CD8-positive, alpha-beta memory T cell (primary cell): Measurements from ENCODE around the gene SKAP1. TPM values are rescaled to one million over a fixed set of nuclear protein-coding genes. Genes with fewer than 3 reads are reported as not detected.

Source experiments
- CTCF ChIA-PET: fragments of 350-600 bp; sonication (Branson Sonifier 250); formaldehyde crosslinking; loops from one replicate; lab custom pipeline; 2021; ENCODE audit warnings: antibody characterized with exemption; lab: Charles Lee
- POLR2A ChIA-PET: fragments of 350-600 bp; sonication (Branson Sonifier 250); formaldehyde crosslinking; loops from one replicate; lab custom pipeline; 2021; ENCODE audit warnings: antibody characterized with exemption; lab: Charles Lee
- DNase-seq, 5 donors: peaks; one replicate each; pipeline versions ENCODE4 v3.0.0 to v3.0.0-alpha.2; 2020 to 2022; ENCODE audit warnings: mixed read lengths in 1 of 5
- H3K27ac ChIP-seq: one replicate; pipeline ENCODE4 v1.7.0; 2013; ENCODE audit warnings: low read depth, mild to moderate bottlenecking, low read length, moderate library complexity
- H3K27me3 ChIP-seq: 2 replicates; pipeline ENCODE4 v1.7.0; 2013; ENCODE audit warnings: low read length, mild to moderate bottlenecking; ENCODE audit not compliant: insufficient read depth, poor library complexity, severe bottlenecking
- H3K36me3 ChIP-seq: 2 replicates; pipeline ENCODE4 v1.7.0; 2013; ENCODE audit warnings: mild to moderate bottlenecking, low read length, moderate library complexity; ENCODE audit not compliant: insufficient read depth
- H3K4me1 ChIP-seq: 2 replicates; pipeline ENCODE4 v1.7.0; 2013; ENCODE audit warnings: mild to moderate bottlenecking, low read length, moderate library complexity; ENCODE audit not compliant: insufficient read depth
- H3K4me3 ChIP-seq: 2 replicates; pipeline ENCODE4 v1.7.0; 2013; ENCODE audit warnings: mild to moderate bottlenecking, low read length
- H3K9me3 ChIP-seq: 2 replicates; pipeline ENCODE4 v1.7.0; 2013; ENCODE audit warnings: mild to moderate bottlenecking, low read length
- H3K27ac Mint-ChIP-seq, 8 donors: one replicate each; pipeline ENCODE4 v1.8.0; 2020 to 2021; ENCODE audit warnings: mixed read lengths in 8 of 8, mild to moderate bottlenecking in 6 of 8, inconsistent platforms in 3 of 8, moderate library complexity in 3 of 8
- H3K27me3 Mint-ChIP-seq, 2 donors: one replicate each; pipeline ENCODE4 v1.8.0; 2020 to 2021; ENCODE audit warnings: mixed read lengths in 2 of 2, mild to moderate bottlenecking in 1 of 2, moderate library complexity in 1 of 2
- H3K36me3 Mint-ChIP-seq, 3 donors: one replicate each; pipeline ENCODE4 v1.8.0; 2020 to 2021; ENCODE audit warnings: mixed read lengths in 3 of 3, inconsistent platforms in 1 of 3, mild to moderate bottlenecking in 1 of 3
- H3K4me1 Mint-ChIP-seq, 3 donors: one replicate each; pipeline ENCODE4 v1.8.0; 2020 to 2021; ENCODE audit warnings: mixed read lengths in 3 of 3, inconsistent platforms in 1 of 3, mild to moderate bottlenecking in 1 of 3
- H3K4me3 Mint-ChIP-seq, 7 donors: one replicate each; pipeline ENCODE4 v1.8.0; 2020 to 2021; ENCODE audit warnings: mixed read lengths in 7 of 7, mild to moderate bottlenecking in 6 of 7, moderate library complexity in 4 of 7, inconsistent platforms in 2 of 7
- H3K9me3 Mint-ChIP-seq, 5 donors: one replicate each; pipeline ENCODE4 v1.8.0; 2020 to 2022; ENCODE audit warnings: mixed read lengths in 5 of 5, mild to moderate bottlenecking in 3 of 5, moderate library complexity in 2 of 5, inconsistent platforms in 1 of 5
- polyA plus RNA-seq: library from polyadenylated mRNA; unstranded; fragments of 300-500 nt; fragmentation: Illumina TruSeq; gene quantifications from one replicate; pipeline ENCODE4 v1.2.3, GENCODE V29; 2021
- total RNA-seq, 2 experiments: library from RNA; stranded (reverse); gene quantifications; one replicate each; pipeline ENCODE4 v1.2.3, GENCODE V29; 2021

Gene SKAP1
- total and polyA plus RNA-seq, 3 experiments from 2014 or later, result 50.5 to 264 (median 56.0) TPM

DNA sequence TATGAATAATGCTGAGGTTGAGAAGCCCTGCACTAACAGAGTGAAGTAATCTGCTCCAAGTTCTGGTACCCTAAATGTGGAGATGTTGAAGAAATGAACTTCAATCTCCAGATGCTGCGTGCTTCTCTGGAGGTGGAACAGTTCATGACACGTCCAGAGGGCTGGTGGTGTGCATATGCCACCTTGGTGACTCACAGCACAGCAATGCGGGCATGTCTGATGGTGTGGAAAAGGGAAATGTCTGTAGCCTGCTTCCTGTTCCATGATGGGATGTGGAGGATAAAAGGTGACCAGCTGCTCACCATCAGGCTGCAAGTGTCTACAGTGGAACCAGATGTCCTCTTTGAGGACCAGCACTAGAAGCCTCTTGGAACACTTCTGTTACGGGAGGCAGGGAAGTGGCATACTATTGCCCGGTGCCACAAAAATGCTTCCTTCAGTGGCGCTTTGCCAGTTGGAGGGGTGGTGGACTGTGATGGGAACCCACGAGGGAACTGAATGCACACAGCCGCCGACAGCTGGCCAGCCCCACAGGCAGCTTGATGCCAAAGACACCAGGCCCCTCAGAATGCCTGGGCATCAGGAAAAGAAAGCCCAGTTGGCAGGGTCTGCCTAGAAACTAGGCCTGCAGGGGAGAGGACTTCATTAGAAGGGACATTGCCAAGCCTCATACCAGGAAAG, 302.5 kb downstream of the SKAP1 start:
- no peak overlapping the region for H3K27ac ChIP-seq
- H3K9me3 Mint-ChIP-seq, result no peaks in the 10 kb centered on the region
- ChIA-PET POLR2A (no interaction called here), CTCF (no interaction called here)
- no peaks in the 10 kb centered on the region for H3K4me1 ChIP-seq
- peaks cover 22% of the 10 kb centered on the region for H3K36me3 ChIP-seq
- H3K9me3 ChIP-seq, result no peaks in the 10 kb centered on the region
- no peak for DNase-seq
- peaks cover 0 to 44% (median 3%) of the 10 kb centered on the region in 3 donors for H3K36me3 Mint-ChIP-seq
- H3K4me3 Mint-ChIP-seq, result no peak overlapping the region
- peak overlapping the region in 2 of 8 donors; percentile 14 to 38 for H3K27ac Mint-ChIP-seq
- H3K27me3 ChIP-seq, result no peaks in the 10 kb centered on the region
- peaks cover 0 to 1% (median 0%) of the 10 kb centered on the region in 3 donors for H3K4me1 Mint-ChIP-seq
- no peak overlapping the region for H3K4me3 ChIP-seq
- H3K27me3 Mint-ChIP-seq, result no peaks in the 10 kb centered on the region

DNA sequence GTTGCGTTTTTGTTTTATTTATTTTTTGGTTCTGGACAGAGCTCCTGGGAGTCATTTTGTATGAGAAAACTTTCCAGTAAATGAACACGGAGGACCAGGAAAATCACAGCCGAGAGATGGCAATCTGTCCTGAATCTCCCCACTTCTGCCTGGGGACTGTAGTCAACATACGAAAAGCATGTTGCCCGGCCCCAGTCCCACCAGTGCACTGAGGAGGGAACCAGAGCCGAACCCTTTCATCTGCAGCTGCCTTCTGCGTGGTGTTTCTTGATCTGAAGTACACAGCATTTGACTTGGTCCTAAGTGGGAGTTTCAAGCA, 303.5 kb downstream of the SKAP1 start:
- DNase-seq, result no peak

DNA sequence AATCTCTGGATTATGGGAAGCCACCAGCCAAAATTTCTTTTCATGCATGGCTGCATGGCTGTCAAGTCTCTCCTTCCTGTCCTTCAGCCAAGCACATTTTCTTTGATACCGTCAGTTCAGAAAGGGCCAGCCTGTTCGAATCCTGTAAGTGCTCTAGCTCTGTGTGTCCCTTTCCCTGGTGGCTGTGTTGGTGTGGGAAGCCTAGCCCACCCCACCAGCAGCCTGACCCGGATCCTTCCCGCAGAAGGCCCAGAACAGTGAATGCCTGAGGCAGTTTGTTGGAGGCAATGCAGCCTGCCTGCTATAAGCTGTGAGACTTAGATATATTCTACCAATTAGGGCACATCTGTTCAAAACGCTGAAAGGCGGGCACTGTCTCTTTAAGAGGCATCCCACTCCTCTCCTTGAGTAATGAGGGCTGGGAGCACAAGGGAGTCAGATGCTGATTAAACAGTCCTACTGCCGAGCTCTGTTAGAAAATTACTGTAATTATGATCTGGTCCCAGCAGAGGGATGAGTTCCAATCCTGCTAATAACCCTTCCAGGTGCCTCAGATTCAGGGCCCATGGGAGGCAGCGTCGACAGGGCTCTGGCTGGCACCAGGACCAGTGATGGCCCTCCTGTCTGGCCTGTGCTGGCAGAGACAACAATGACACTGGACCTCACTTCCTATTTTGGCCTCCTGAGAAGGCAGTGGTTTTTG, 304.0 kb downstream of the SKAP1 start:
- no peaks in the 10 kb centered on the region for H3K9me3 Mint-ChIP-seq
- peak overlapping the region in 2 of 8 donors; percentile 11 to 72 for H3K27ac Mint-ChIP-seq
- ChIA-PET CTCF (no interaction called here), POLR2A (no interaction called here)
- Histone ChIP-seq H3K27me3 (no peaks in the 10 kb centered on the region), H3K4me3 (no peak overlapping the region), H3K4me1 (no peaks in the 10 kb centered on the region), H3K27ac (no peak overlapping the region), H3K9me3 (no peaks in the 10 kb centered on the region), H3K36me3 (peaks cover 33% of the 10 kb centered on the region)
- no peak for DNase-seq
- H3K4me3 Mint-ChIP-seq, result no peak overlapping the region
- H3K27me3 Mint-ChIP-seq, result no peaks in the 10 kb centered on the region
- H3K4me1 Mint-ChIP-seq, result no peaks in the 10 kb centered on the region
- peaks cover 0 to 48% (median 3%) of the 10 kb centered on the region in 3 donors for H3K36me3 Mint-ChIP-seq

More for the DNA sequence above, 303.5 kb downstream of the SKAP1 start:
- no peaks in the 10 kb centered on the region for H3K9me3 ChIP-seq
- H3K36me3 ChIP-seq, result peaks cover 27% of the 10 kb centered on the region
- Mint-ChIP-seq H3K27me3 (no peaks in the 10 kb centered on the region), H3K9me3 (no peaks in the 10 kb centered on the region), H3K36me3 (peaks cover 0 to 47% (median 3%) of the 10 kb centered on the region in 3 donors), H3K4me1 (peaks cover 0 to 1% (median 0%) of the 10 kb centered on the region in 3 donors), H3K27ac (peak overlapping the region in 1 of 8 donors; percentile 72), H3K4me3 (no peak overlapping the region)
- CTCF ChIA-PET, result no interaction called here
- H3K27me3 ChIP-seq, result no peaks in the 10 kb centered on the region
- no peaks in the 10 kb centered on the region for H3K4me1 ChIP-seq
- POLR2A ChIA-PET, result no interaction called here
- H3K4me3 ChIP-seq, result no peak overlapping the region
- no peak overlapping the region for H3K27ac ChIP-seq

DNA sequence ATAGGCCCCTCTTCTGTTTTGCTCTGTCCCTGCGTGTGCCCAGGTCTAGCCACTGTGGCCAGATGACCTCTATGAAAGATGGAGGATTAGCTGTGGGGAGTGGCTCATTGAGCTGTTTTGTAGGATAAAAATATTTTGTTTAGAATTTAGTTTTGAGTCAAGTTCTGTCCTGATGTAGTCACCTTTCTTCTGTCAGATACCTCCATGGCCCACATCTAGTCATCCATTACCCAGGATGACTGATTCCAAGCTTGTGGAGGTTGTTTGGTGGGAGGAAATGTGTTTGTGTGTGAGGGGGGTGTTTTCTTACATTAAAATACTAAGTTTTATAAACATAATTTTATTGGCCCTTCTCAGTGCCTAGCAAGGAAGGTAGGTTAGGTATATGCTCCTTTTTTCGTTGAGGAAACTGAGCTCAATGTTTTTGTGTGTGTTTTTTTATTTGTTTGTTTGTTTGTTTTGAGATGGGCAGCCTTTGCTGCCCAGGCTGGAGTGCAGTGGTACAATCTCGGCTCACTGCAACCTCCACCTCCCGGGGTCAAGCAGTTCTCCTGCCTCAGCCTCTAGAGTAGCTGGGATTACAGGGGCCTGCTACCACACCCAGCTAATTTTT, 306.1 kb downstream of the SKAP1 start:
- H3K9me3 Mint-ChIP-seq, result no peaks in the 10 kb centered on the region
- no peaks in the 10 kb centered on the region for H3K27me3 ChIP-seq
- DNase-seq, result no peak
- no peak overlapping the region for H3K4me3 ChIP-seq
- peak overlapping the region in 2 of 8 donors; percentile 61 to 64 for H3K27ac Mint-ChIP-seq
- peaks cover 37% of the 10 kb centered on the region for H3K36me3 ChIP-seq
- H3K4me3 Mint-ChIP-seq, result no peak overlapping the region
- H3K36me3 Mint-ChIP-seq, result peaks cover 0 to 62% (median 8%) of the 10 kb centered on the region in 3 donors
- no peaks in the 10 kb centered on the region for H3K4me1 Mint-ChIP-seq
- H3K9me3 ChIP-seq, result no peaks in the 10 kb centered on the region
- no peaks in the 10 kb centered on the region for H3K4me1 ChIP-seq
- H3K27ac ChIP-seq, result no peak overlapping the region
- ChIA-PET POLR2A (no interaction called here), CTCF (interaction anchor here (0.9 to 2.2 kb wide), 4 partner anchors 10 to 99 kb away, joined by 3 to 11 read pairs (median 6); no protein-coding TSS in a partner anchor)
- no peaks in the 10 kb centered on the region for H3K27me3 Mint-ChIP-seq

DNA sequence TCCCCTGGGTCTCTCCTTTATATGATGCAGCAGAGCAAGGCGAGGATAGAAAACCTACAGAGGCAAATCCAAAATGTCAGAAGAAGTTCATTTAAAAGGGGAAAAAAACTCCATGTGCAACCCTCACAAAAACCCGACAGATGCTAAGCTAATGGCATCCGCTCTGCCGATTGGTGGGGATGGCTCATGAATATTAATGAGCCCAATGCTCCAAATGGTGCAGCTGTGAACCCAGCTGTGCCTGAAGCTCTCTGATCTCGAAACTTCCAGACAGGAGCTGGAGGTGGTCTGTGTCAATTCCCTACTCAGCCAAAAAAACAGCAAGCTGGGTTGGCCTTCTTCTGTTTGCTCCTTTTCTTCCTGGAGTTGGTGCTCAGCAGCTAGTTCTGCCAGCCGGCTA, 306.9 kb downstream of the SKAP1 start:
- no peak overlapping the region for H3K27ac ChIP-seq
- no peaks in the 10 kb centered on the region for H3K27me3 Mint-ChIP-seq
- no peaks in the 10 kb centered on the region for H3K9me3 ChIP-seq
- CTCF ChIA-PET, result interaction anchor here (0.9 to 2.2 kb wide), 4 partner anchors 9 to 98 kb away, joined by 3 to 11 read pairs (median 6); no protein-coding TSS in a partner anchor
- POLR2A ChIA-PET, result interaction anchor here (0.6 kb wide), 1 partner anchor 14 kb away, joined by 3 read pairs; no protein-coding TSS in a partner anchor
- H3K27me3 ChIP-seq, result no peaks in the 10 kb centered on the region
- H3K4me1 ChIP-seq, result no peaks in the 10 kb centered on the region
- H3K4me3 ChIP-seq, result no peak overlapping the region
- DNase-seq, result no peak
- peaks cover 0 to 68% (median 11%) of the 10 kb centered on the region in 3 donors for H3K36me3 Mint-ChIP-seq
- H3K27ac Mint-ChIP-seq, result peak overlapping the region in 3 of 8 donors; percentile 32 to 64 (median 47)
- H3K9me3 Mint-ChIP-seq, result no peaks in the 10 kb centered on the region
- H3K4me3 Mint-ChIP-seq, result no peak overlapping the region
- H3K36me3 ChIP-seq, result peaks cover 44% of the 10 kb centered on the region
- H3K4me1 Mint-ChIP-seq, result no peaks in the 10 kb centered on the region

DNA sequence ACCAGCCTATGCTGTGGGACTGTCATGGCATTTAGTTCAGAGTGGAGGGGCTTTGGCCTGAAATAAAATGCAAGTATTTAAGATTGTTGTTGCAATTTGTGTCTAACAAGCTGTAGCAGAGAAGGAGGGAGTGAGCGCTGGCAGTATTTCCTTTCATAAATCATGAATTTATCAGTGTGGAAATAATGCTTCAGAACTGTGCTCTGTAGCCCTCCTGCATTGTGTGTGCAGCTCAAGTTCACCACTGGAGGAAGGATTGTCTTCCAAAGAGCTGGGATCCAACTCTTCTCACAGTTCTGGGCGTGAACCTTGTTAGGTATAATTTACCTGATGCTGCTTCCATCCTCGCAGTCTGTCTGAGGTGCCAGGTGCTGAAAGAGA, 307.4 kb downstream of the SKAP1 start:
- Mint-ChIP-seq H3K27me3 (no peaks in the 10 kb centered on the region), H3K4me1 (no peaks in the 10 kb centered on the region), H3K9me3 (no peaks in the 10 kb centered on the region), H3K4me3 (no peak overlapping the region), H3K27ac (peak overlapping the region in 3 of 8 donors; percentile 23 to 64 (median 32)), H3K36me3 (peaks cover 0 to 73% (median 11%) of the 10 kb centered on the region in 3 donors)
- Histone ChIP-seq H3K9me3 (no peaks in the 10 kb centered on the region), H3K4me1 (no peaks in the 10 kb centered on the region), H3K27me3 (no peaks in the 10 kb centered on the region), H3K36me3 (peaks cover 47% of the 10 kb centered on the region), H3K27ac (no peak overlapping the region), H3K4me3 (no peak overlapping the region)
- ChIA-PET CTCF (interaction anchor here (2.0 to 2.2 kb wide), 2 partner anchors 9 to 42 kb away, joined by 10 to 11 read pairs; no protein-coding TSS in a partner anchor), POLR2A (interaction anchor here (0.6 kb wide), 1 partner anchor 14 kb away, joined by 3 read pairs; no protein-coding TSS in a partner anchor)
- DNase-seq, result no peak

DNA sequence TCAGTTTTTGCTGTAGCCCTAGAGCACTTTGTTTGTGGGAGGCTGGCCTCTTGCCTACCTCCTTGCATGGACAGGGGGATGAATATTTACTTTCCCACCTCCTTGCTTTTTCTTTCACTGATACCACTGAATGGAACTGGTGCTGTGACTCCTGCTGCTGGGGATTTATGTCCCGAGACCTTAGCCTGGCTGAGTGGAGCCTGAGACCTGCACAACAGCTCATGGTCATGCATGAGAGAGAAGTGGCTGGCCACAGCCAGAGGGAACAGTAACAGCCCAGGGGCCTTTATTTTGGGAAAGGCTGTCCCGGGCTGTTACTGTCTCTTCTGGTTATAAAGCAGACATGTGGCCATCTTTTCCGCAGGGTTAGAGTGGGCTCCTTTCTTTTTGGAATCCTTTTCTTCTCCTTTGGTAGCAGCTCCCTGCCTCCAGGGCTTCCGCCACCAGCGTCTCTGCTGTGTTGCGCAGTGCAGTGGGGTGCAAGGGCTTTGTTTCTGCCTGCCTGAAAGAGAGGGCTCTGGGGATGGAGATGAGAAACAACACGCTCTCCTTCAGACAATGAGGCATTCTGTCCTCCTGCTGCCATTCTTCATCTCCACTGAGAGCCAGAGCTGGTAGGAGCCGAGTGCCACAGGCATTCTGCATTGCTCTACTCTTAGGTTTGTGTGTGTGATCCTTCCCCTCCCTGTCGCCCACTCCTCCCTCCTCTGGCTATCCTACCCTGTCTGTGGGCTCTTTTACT, 307.9 kb downstream of the SKAP1 start:
- Histone ChIP-seq H3K27ac (no peak overlapping the region), H3K4me1 (no peaks in the 10 kb centered on the region), H3K4me3 (no peak overlapping the region), H3K27me3 (no peaks in the 10 kb centered on the region), H3K36me3 (peaks cover 42% of the 10 kb centered on the region), H3K9me3 (no peaks in the 10 kb centered on the region)
- peaks cover 0 to 71% (median 11%) of the 10 kb centered on the region in 3 donors for H3K36me3 Mint-ChIP-seq
- no peak for DNase-seq
- no peaks in the 10 kb centered on the region for H3K27me3 Mint-ChIP-seq
- peak overlapping the region in 1 of 8 donors; percentile 23 for H3K27ac Mint-ChIP-seq
- no peaks in the 10 kb centered on the region for H3K4me1 Mint-ChIP-seq
- no peak overlapping the region for H3K4me3 Mint-ChIP-seq
- ChIA-PET CTCF (no interaction called here), POLR2A (no interaction called here)
- H3K9me3 Mint-ChIP-seq, result no peaks in the 10 kb centered on the region
